Heart left ventricle (tissue), 16 donors: ENCODE data around the gene RAB26. TPM values are rescaled to one million over a fixed set of nuclear protein-coding genes. Genes with fewer than 3 reads are reported as not detected.
A peak's percentile ranks its signal among the peaks of the same experiment; 100 is the strongest.

Experiments
- ATAC-seq, 4 donors: fragments of 200-7000 bp; cut with Tn5 transposase; one replicate each; pipeline ENCODE4 v1.9.1; 2020 to 2022; ENCODE audit warnings: moderate library complexity in 4 of 4, mild to moderate bottlenecking in 3 of 4, moderate number of reproducible peaks in 1 of 4
- DNase-seq, 5 donors: peaks; one replicate each; pipeline ENCODE4 v3.0.0-alpha.2; 2020
- H3K27ac ChIP-seq, 12 donors: fragments of 200-600 bp; sonication (generic) in 4 of 12; one replicate each; pipeline versions ENCODE4 v1.5.0 to v1.8.0; 2016 to 2022; ENCODE audit warnings: mild to moderate bottlenecking in 2 of 12
- H3K27me3 ChIP-seq, 9 donors: fragments of 200-600 bp; sonication (generic) in 2 of 9; one replicate each; pipeline versions ENCODE4 v1.5.1 to v1.8.0; 2016 to 2022; ENCODE audit warnings: mild to moderate bottlenecking in 3 of 9
- H3K36me3 ChIP-seq, 9 donors: fragments of 200-600 bp; sonication (generic) in 2 of 9; one replicate each; pipeline versions ENCODE4 v1.5.0 to v1.8.0; 2018 to 2022; ENCODE audit warnings: mild to moderate bottlenecking in 2 of 9
- H3K4me1 ChIP-seq, 12 donors: fragments of 200-600 bp; sonication (generic) in 4 of 12; one replicate each; pipeline versions ENCODE4 v1.5.0 to v1.8.0; 2016 to 2022; ENCODE audit warnings: mild to moderate bottlenecking in 3 of 12
- H3K4me3 ChIP-seq, 12 donors: fragments of 200-600 bp; sonication (generic) in 4 of 12; one replicate each; pipeline versions ENCODE4 v1.5.0 to v1.8.0; 2017 to 2022; ENCODE audit warnings: mild to moderate bottlenecking in 9 of 12, moderate library complexity in 4 of 12
- H3K9me3 ChIP-seq, 12 donors: fragments of 200-600 bp; sonication (generic) in 4 of 12; one replicate each; pipeline versions ENCODE4 v1.5.0 to v1.8.0; 2016 to 2022; ENCODE audit warnings: mild to moderate bottlenecking in 1 of 12
- CTCF ChIP-seq, 12 donors: fragments of 200-600 bp; sonication (generic) in 4 of 12; IDR thresholded peaks; one replicate each; pipeline versions ENCODE4 v1.5.0 to v1.8.0; 2018 to 2022; ENCODE audit warnings: antibody characterized with exemption in 12 of 12, mild to moderate bottlenecking in 5 of 12
- POLR2A ChIP-seq, 2 donors: fragments of 450-650 bp; IDR thresholded peaks; one replicate each; pipeline ENCODE4 v1.6.1; 2017; ENCODE audit warnings: antibody characterized with exemption in 2 of 2, mild to moderate bottlenecking in 2 of 2, moderate library complexity in 2 of 2
- WGBS, 4 donors: extraction: QIAGEN DNeasy Blood & Tissue Kit in 2 of 4; methylation state at CpG; one replicate each; pipeline versions ENCODE4 v1.1.5 to v1.1.7; 2013 to 2018; 5-methylcytosine and 5-hydroxymethylcytosine counted together
- intact Hi-C, 10 donors: fragments of 100-400 bp; cut with DNase I; formaldehyde crosslinking; loops; one replicate each; pipeline versions ENCODE4 v1.11.1 to v1.14.2; 2022
- polyA plus RNA-seq, 2 donors: library from polyadenylated mRNA; stranded (reverse); fragments of 200-250 nt; gene quantifications; one replicate each; pipeline ENCODE4 v1.2.3, GENCODE V29; 2013
- total RNA-seq, 9 donors: library from RNA; depleted of rRNA in 2 of 9; stranded (reverse); fragments of >200 nt in 2 of 9; fragmentation: NEBNext Ultra II Directional in 3 of 9; extraction: Animal tissue kit (Norgen Biotek cat#: 25700) in 3 of 9; gene quantifications; one replicate each; pipeline versions ENCODE4 v1.1.0 to v1.2.4, GENCODE V29; 2016 to 2023
- donor health status: ischemic (EF 13 %, LVEDD 7.1; RV severe dilation, severe dysfunction).
- donor health status: healthy with polysubstance abuse.
- donor health status: DM: no; HTN: yes; CAD: no.
- donor health status: DM: no; HTN: no; CAD: no.
- donor health status: ischemic (EF 25% LVEDD 6.9; RV normal size, moderate dysfunction).
- donor health status: ischemic (EF 25% LVEDD 5.7; RV mildly dilated, moderate dysfunction).
- donor health status: healthy.
- donor health status: DM: yes; HTN: yes; CAD: no.
- donor health status: ischemic (EF 35%, LVEDD 5.7; RV mildly dilated, moderate dysfunction).
- donor health status: nonischemic (EF 11% LVEDD 7.7; RV severe dilation, severe dysfunction).
- donor health status: DM: yes; HTN: yes; CAD: no.
- donor health status: PGD.
- donor health status: ischemic (EF 29% LVEDD 5.4; RV normal size, mild dysfunction).
- donor health status: nonischemic (EF 23%, LVEDD 6.1; RV moderate dilation, normal function).

RAB26 gene
- total and polyA plus RNA-seq, 11 donors, result 0.28 to 5.0 (median 0.75) TPM

- DNase-seq (no peak), ATAC-seq (peak in 1 of 4 donors; percentile 27)
- Histone ChIP-seq H3K27me3 (peaks cover 8 to 45% (median 23%) of the 10 kb centered on the region in 9 donors), H3K27ac (no peak within 1 kb of the TSS), H3K36me3 (no peaks in the 10 kb centered on the region), H3K9me3 (no peaks in the 10 kb centered on the region), H3K4me3 (peak within 1 kb of the TSS; percentile 12 to 63 (median 38)), H3K4me1 (peaks cover 0 to 22% (median 8%) of the 10 kb centered on the region in 12 donors)
- whole genome bisulfite sequencing, 4 donors, result 0 to 4% (median 1%) methylated on average over 17 to 129 of the region's 129 CpGs
- TF ChIP-seq CTCF (IDR thresholded peaks at IDR 0.05) (no peak), POLR2A (IDR thresholded peaks at IDR 0.05) (no peak)
- intact Hi-C loops, result loop anchor here in 1 of 10 donors (10.0 kb wide), 1 partner anchor 298 kb away; no protein-coding TSS in a partner anchor
Measured at GRCh38 chr16:2196162-2196980, 47.9 kb downstream of the RAB26 start, which contains the start of gene CASKIN1. CASKIN1 (minus strand) TSS chr16:2196605; CDS start chr16:2196432, 173 bp downstream.

- ATAC-seq, result no peak
- TF ChIP-seq POLR2A (IDR thresholded peaks at IDR 0.05) (no peak), CTCF (IDR thresholded peaks at IDR 0.05) (no peak)
- Histone ChIP-seq H3K27me3 (peaks cover 8 to 45% (median 23%) of the 10 kb centered on the region in 9 donors), H3K36me3 (no peaks in the 10 kb centered on the region), H3K4me3 (peak overlapping the region in 8 of 12 donors; percentile 4 to 63 (median 34)), H3K9me3 (no peaks in the 10 kb centered on the region), H3K27ac (no peak overlapping the region), H3K4me1 (peaks cover 0 to 19% (median 8%) of the 10 kb centered on the region in 12 donors)
- no peak for DNase-seq
- intact Hi-C loops, result loop anchor here in 1 of 10 donors (10.0 kb wide), 1 partner anchor 298 kb away; no protein-coding TSS in a partner anchor
- 11 to 40% (median 28%) methylated on average over 16 to 32 of the region's 32 CpGs for WGBS, 4 donors
Measured at GRCh38 chr16:2196981-2197511, 48.6 kb downstream of the RAB26 start.

GRCh38 chr16:2197765-2198164 lies 49.3 kb downstream of the RAB26 start:
- Histone ChIP-seq H3K27ac (no peak overlapping the region), H3K4me1 (peaks cover 0 to 19% (median 8%) of the 10 kb centered on the region in 12 donors), H3K4me3 (no peak overlapping the region), H3K36me3 (no peaks in the 10 kb centered on the region), H3K27me3 (peaks cover 8 to 45% (median 23%) of the 10 kb centered on the region in 9 donors), H3K9me3 (no peaks in the 10 kb centered on the region)
- intact Hi-C loops, result loop anchor here in 1 of 10 donors (10.0 kb wide), 1 partner anchor 297 kb away; no protein-coding TSS in a partner anchor
- ATAC-seq, result no peak
- WGBS, 4 donors, result 81 to 89% (median 87%) methylated on average over 5 to 6 of the region's 6 CpGs
- TF ChIP-seq POLR2A (IDR thresholded peaks at IDR 0.05), result no peak
- TF ChIP-seq CTCF (IDR thresholded peaks at IDR 0.05), result no peak
- DNase-seq, result no peak

- H3K27ac ChIP-seq, result no peak overlapping the region
- H3K9me3 ChIP-seq, result no peaks in the 10 kb centered on the region
- ATAC-seq (no peak), DNase-seq (no peak)
- peaks cover 0 to 19% (median 8%) of the 10 kb centered on the region in 12 donors for H3K4me1 ChIP-seq
- H3K4me3 ChIP-seq, result no peak overlapping the region
- intact Hi-C loops, result loop anchor here in 1 of 10 donors (10.0 kb wide), 1 partner anchor 297 kb away; no protein-coding TSS in a partner anchor
- no peaks in the 10 kb centered on the region for H3K36me3 ChIP-seq
- WGBS, 4 donors, result 63 to 78% (median 65%) methylated on average over 4 of the region's 4 CpGs
- TF ChIP-seq CTCF (IDR thresholded peaks at IDR 0.05), result no peak
- TF ChIP-seq POLR2A (IDR thresholded peaks at IDR 0.05), result no peak
- H3K27me3 ChIP-seq, result peaks cover 8 to 45% (median 23%) of the 10 kb centered on the region in 9 donors
Measured at GRCh38 chr16:2198283-2198682, 49.9 kb downstream of the RAB26 start.
